SU-DHL-6 (cell line): Measurements from ENCODE around the gene ROR1.

Source experiments
- CTCF ChIP-seq: fragments of 200-600 bp; sonication (generic); IDR thresholded peaks from one replicate; pipeline ENCODE4 v1.5.1; 2017; ENCODE audit warnings: antibody characterized with exemption, mild to moderate bottlenecking, low read length, moderate library complexity; ENCODE audit not compliant: insufficient read depth, poor library complexity, severe bottlenecking
- EZH2phosphoT487 ChIP-seq: fragments of 200-600 bp; sonication (generic), shearing (Covaris generic); conservative IDR thresholded peaks from 2 replicates; pipeline ENCODE4 v1.6.1; 2018; ENCODE audit warnings: mild to moderate bottlenecking, antibody characterized with exemption, low read length, moderate library complexity, mixed read lengths

GRCh38 chr1:63759778-63760177 lies 14.0 kb upstream of the ROR1 start:
- TF ChIP-seq CTCF (no peak), EZH2phosphoT487 (no peak)
